ENCODE results near the gene MRGPRF. TPM values are rescaled to one million over a fixed set of nuclear protein-coding genes. Genes with fewer than 3 reads are reported as not detected.
A peak's percentile ranks its signal among the peaks of the same experiment; 100 is the strongest.

The MRGPRF gene
- total RNA-seq, 1 donor from 2014 or later = 4.9 TPM

DNA sequence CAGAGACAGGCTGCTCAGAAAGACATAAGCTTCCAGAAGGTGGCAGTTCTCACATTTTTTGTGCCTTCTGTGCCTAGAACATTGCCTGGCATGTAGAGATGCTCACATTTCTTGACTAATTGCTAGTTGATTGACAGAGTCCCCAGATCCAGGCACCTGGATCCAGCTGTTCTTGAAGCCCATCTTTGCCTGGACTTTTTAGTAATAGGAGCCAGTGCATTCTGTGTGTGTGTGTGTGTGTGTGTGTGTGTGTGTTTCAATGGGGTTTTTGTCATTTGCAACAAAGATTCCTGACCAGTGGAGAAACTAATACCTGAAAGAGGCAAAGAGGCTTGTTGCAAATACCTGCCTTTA is 15.1 kb downstream of the MRGPRF start:
- no peak for ATAC-seq (ENCODE audit: poor library complexity)
- DNase-seq = no peak
- intact Hi-C loops (cut with DNase I) = no loop called here

- no peak for ATAC-seq (ENCODE audit: poor library complexity)
- intact Hi-C loops (cut with DNase I) = no loop called here
- DNase-seq = peak; percentile 35
Measured at GRCh38 chr11:68997124-68997994, 15.7 kb downstream of the MRGPRF start.

- DNase-seq = peak; percentile 31
- no peak for ATAC-seq (ENCODE audit: poor library complexity)
- intact Hi-C loops (cut with DNase I) = no loop called here
Measured at GRCh38 chr11:68996376-68997123, 16.5 kb downstream of the MRGPRF start.

DNA sequence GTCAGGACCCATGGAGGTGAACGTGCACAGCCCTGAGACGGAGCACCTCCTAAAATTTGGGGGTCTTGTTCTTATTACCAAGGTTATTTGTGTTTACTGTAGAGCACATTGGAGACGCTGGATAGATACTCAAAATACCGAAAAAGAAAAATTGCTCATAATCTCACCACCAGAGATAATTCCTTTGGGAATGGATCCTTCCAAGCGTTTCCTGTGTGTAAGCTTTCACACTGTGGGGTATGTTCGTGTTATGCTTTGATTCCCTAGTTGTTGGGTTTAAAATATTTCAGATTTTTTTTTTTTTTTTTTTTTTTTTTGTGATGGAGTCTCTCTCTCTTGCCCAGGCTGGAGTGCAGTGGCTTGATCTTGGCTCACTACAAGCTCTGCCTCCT is 18.2 kb downstream of the MRGPRF start:
- ATAC-seq (ENCODE audit: poor library complexity) (no peak), DNase-seq (no peak)
- intact Hi-C loops (cut with DNase I) = no loop called here

- ATAC-seq (ENCODE audit: poor library complexity) (no peak), DNase-seq (peak; percentile 24)
- intact Hi-C loops (cut with DNase I) = no loop called here
Measured at GRCh38 chr11:68994161-68994893, 18.7 kb downstream of the MRGPRF start.

- intact Hi-C loops (cut with DNase I) = no loop called here
- DNase-seq (no peak), ATAC-seq (ENCODE audit: poor library complexity) (no peak)
Measured at GRCh38 chr11:68993546-68993945, 19.5 kb downstream of the MRGPRF start.

DNA sequence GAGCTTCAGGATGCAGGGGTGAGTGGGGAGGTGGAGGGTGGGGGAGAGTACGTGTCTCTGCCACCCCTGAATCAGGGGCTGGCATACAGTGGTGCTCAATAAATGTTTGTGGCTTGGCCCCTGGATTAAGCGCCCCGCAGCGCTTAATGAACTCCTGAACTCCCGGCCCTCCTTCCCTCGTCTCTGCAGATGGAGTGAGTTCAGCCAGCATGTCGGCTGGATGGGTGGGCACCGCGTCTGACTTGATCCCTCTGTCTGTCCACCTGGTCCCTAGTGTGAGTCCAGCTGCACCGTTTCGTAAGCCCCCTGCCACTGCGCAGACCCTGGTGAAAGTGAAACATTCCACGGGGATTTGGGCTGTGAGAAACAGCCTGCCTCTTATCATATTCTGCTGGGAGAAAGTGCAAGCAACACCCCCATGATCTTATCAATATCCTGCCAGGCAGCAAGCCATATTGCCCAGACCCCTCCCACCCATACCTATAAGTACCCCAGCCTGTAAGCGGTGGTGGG is 20.2 kb downstream of the MRGPRF start:
- peak; percentile 33 for DNase-seq
- intact Hi-C loops (cut with DNase I) = no loop called here
- no peak for ATAC-seq (ENCODE audit: poor library complexity)

GRCh38 chr11:68990995-68991780 is 21.9 kb downstream of the MRGPRF start:
- ATAC-seq (ENCODE audit: poor library complexity) (no peak), DNase-seq (peak; percentile 38)
- intact Hi-C loops (cut with DNase I) = no loop called here

- peak; percentile 20 for DNase-seq
- intact Hi-C loops (cut with DNase I) = no loop called here
Measured at GRCh38 chr11:68989936-68990606, 23.0 kb downstream of the MRGPRF start.

GRCh38 chr11:68988491-68988890 is 24.6 kb downstream of the MRGPRF start:
- DNase-seq (no peak), ATAC-seq (ENCODE audit: poor library complexity) (no peak)
- intact Hi-C loops (cut with DNase I) = no loop called here

More at GRCh38 chr11:68989936-68990606, 23.0 kb downstream of the MRGPRF start:
- ATAC-seq (ENCODE audit: poor library complexity) = no peak

DNA sequence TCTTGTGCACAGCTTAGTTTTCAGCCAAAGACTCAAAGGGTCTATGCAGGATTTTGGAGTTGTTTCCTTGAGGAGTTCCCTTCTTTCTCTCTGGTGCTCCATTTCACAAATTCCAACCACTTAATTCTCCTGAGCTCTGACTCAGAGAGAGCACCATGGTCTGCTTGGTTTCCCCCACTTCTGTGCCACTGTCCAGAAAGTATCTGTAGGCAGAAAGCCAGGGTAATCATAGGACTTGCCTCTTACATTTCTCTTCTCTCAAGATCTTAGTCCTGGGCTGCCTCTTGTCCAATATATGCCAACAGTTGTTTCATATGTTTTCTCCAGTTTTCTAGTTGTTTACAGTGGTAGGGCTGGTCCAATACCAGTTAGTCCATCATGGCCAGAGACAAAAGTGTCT is 25.8 kb downstream of the MRGPRF start:
- intact Hi-C loops (cut with DNase I) = no loop called here
- no peak for ATAC-seq (ENCODE audit: poor library complexity)

GRCh38 chr11:68983801-68984200 is 29.2 kb downstream of the MRGPRF start:
- intact Hi-C loops (cut with DNase I) = no loop called here
- ATAC-seq (ENCODE audit: poor library complexity) = no peak
- DNase-seq = no peak

More for the DNA sequence above, 25.8 kb downstream of the MRGPRF start:
- DNase-seq = no peak

GRCh38 chr11:68982134-68982533 is 30.9 kb downstream of the MRGPRF start:
- DNase-seq (no peak), ATAC-seq (ENCODE audit: poor library complexity) (no peak)
- intact Hi-C loops (cut with DNase I) = no loop called here

DNA sequence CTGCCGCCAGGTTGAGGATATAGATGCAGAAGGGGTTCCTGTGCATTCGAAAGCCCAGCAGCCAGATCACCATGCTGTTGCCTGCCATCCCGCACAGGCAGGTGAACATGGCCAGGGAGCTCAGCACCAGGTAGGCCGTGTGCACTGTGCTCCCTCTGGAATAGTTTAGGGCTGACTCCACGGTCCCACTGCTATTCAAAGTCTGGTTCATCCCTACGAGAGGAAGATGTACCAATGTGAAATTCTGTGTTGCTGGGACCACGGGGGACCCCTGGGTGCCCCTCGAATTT is 32.3 kb downstream of the MRGPRF start, which contains the start of gene MRGPRD:
MRGPRD (minus strand) TSS at position 211 of the 290 bp plus-strand sequence; CDS start at position 211, 0 bp downstream.
- no peak for ATAC-seq (ENCODE audit: poor library complexity)
- no peak for DNase-seq
- intact Hi-C loops (cut with DNase I) = no loop called here

DNA sequence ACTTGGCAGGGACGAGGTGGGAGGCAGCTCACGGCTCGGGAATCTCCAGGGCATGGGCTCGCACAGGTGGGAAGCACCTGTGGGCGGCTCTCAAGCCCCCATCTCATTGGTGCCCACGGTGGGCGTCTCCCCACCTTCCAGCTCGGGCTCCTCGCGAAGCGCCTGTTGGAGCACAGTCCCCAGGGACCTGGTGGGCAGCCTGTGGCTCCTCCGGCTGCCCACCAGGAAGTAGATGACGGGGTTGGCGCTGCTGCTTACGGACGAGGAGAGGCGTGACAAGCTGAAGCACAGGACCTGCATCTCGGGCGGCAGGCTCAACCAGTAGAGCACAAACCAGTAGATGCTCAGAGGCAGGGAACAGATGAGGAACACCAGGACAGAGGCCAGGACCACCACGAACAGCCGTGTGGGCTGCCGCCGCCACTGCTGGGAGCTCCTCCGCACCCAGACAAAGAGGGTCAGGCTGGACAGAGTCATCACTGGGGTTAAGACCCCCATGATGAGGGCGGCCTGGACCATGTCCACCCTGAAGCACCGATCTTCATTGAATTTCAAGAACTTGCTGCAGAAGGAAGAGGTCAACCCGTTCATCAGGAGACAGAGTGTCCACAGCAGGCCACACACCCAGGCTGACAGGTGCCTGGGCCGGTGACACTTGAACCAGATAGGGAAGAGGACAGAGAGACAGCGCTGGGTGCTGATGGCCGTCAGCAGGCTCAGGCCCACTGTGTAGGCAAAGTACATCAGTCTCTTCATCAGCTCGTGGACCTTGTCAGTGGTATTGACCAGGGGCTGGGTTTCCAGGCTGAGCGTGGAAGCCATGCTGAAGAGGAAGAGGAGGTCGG is 32.9 kb downstream of the MRGPRF start:
- DNase-seq (peak; percentile 27), ATAC-seq (ENCODE audit: poor library complexity) (no peak)
- intact Hi-C loops (cut with DNase I) = no loop called here

DNA sequence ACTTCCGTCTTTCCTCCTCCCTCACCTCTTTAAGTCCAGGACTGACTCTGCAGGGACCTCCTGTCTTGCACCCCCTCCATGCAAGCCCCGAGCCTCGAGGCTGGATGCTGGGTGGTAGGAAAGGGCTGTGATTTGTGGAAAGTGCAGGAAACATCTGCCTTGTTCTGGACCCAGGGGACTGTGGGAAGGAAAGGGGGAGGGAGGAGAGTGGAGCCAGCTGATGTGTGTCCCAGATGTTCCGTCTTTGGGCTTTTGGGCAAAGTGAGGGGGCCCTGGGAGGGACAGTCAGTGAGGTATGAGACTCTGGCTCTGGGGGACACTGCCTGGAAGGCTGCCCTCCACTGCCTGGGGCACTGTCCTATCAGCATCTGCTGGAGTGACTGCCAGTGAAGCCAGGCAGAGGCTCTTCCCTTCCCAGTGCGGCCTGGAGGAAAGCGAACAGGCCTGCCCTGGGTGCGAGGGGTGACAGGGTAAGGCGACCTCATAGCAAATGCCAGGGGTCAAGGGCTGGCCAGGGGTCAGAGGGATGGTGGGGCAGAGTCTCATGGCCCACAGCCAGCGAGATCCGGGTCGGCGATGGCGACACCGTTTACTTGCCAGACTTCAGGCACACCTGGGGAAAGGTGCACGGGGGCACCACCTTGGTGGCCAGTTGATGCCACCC is 34.0 kb downstream of the MRGPRF start:
- ATAC-seq (ENCODE audit: poor library complexity) (peak; percentile 45), DNase-seq (peak; percentile 38)
- intact Hi-C loops (cut with DNase I) = no loop called here

GRCh38 chr11:68978626-68978930 is 34.5 kb downstream of the MRGPRF start:
- ATAC-seq (ENCODE audit: poor library complexity) (peak; percentile 20), DNase-seq (no peak)
- intact Hi-C loops (cut with DNase I) = no loop called here

Data from Right ventricle myocardium superior (tissue), 1 donor.